ENCODE measurements around the gene CHST8.

Gene CHST8

GRCh38 chr19:33720155-33720493, 98.4 kb downstream of the CHST8 start:
- DNase-seq, result no peak

DNA sequence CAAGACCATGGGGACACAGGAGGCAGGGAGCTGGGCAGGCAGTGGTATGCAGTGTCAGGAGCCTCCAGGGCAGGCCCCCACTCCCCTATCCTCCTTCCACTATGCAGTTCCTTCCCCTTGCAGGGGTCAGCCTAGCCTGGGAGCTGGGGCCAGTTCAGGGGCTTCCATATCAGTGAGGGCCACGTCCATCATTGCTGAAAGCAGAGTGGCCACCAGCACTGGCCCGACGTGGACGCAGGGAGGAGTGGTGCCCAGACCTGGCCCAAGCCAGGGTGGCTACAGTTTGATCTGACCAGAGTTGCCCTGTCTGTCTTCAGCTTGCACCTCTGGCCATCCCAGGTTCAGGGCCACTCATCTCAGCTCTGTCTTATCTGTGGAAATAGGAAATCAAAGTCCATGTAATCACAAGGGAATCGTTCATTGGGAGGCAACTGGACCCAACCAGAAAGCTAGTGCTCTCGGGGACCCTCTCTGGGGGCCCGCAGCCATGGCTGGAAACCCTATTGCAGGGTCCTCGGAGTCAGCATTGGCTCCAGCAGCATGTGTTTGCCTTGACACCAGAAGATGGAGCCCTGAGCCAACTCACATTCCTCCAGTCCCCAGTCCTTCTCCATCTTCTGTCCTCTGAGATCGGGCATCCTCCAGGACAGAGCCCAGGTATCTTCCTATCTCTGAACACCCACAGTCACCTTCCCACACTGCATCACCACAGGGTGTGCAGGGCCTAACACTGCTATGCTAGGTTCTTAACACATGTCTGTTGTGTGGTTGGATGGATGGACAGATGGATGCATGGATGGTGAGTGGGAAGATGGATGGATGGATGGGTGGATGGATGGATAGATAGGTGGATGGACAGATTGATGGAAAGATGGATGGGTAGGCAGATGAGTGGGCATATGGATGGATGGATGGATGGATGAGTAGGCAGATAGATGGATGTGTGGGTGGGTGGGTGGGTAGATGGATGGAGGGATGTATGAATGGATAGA, 99.2 kb downstream of the CHST8 start:
- no peak for DNase-seq

DNA sequence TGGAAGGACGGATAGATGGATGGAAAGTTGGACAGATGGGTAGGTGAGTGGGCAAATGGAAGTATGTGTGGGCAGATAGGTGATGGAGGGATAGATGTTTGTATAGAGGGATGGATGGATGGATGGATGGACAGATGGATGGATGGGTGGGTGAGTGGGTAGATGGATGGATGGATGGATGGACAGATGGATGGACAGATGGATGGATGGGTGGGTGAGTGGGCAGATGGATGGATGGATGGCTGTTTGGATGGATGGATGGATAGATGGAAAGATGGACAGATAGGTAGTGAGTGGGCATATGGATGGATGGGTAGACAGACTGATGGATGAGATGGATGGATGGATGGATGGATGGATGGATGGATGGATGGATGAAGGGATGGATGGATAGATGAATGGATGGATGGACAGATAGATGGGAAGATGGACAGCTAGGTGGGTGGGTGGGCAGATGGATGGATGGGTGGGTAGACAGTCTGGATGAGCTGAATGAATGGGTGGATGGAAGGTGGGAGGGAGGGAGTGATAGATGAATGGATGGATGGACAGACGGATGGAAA, 100.1 kb downstream of the CHST8 start:
- no peak for DNase-seq

- no peak for DNase-seq
Observed at GRCh38 chr19:33722456-33723239, 100.9 kb downstream of the CHST8 start.

DNA sequence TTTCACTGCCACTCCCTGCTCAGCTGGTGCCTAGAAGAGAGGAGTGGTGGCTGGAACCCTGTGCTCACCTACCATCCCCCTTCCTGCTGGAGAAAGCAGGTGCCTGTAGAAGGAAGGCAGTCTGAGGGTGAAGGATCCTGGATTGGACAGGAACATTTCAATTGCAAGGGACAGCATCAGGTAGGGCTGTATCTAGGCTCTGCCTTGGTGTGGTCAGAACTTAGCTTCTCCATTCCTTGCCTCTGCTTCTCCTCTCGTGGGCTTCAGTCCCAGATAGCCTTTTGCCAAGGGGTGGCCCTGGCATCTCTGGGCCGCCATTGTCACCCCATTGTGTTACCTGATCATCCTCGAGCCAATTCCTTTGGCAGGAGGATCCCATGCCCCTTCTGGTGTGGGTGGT, 101.8 kb downstream of the CHST8 start:
- no peak for DNase-seq

DNA sequence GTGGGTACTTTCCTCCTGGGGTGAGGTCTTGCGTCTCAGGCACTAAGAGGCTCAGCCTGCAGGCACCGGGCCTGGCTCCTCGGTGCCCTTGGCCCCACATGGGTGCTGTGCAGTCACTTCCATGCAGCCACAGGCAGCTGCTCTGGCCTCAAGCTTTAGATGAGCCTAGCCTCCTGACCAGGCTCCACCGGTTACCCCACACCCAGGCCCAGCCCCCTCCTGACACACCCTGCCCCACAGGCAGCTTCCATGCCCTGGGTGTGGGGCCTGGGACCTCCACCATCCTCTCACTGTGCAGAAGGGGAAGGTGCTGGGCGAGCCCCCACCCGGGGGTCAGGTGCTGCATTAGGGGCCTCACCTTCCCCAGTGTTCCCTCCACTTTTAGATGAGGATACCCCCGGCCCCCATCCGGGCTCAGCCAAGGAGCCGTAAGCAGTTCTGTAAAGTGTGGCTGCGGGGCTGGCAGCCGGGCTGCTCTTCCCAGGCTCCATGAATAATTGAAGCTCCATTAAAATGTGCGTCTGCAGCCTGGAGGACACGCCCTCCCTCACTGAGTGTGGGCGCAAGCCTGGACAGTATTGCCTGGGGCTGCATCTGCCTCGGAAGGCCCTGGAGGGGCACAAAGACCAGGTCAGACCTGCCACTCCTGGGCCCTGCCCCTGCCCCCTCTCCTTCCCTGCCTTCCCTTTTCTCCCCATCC, 102.4 kb downstream of the CHST8 start:
- DNase-seq, result no peak

DNA sequence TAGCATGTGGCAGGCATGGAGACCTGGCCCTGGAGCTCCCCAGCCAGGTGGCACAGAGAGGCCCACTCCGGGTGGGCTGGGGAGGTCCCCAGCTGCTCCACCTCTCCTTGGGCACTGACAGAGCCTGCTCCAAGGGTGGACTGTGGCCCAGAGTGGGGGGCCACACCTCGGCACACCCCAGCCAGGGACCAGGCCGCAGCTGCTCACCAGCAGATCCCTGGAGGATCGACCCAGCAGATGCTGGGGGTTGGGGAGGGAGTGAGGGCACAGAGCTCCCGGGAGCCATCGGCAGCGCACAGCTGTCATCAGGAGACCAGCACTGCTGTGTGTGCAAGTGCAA, 102.9 kb downstream of the CHST8 start:
- DNase-seq, result no peak

DNA sequence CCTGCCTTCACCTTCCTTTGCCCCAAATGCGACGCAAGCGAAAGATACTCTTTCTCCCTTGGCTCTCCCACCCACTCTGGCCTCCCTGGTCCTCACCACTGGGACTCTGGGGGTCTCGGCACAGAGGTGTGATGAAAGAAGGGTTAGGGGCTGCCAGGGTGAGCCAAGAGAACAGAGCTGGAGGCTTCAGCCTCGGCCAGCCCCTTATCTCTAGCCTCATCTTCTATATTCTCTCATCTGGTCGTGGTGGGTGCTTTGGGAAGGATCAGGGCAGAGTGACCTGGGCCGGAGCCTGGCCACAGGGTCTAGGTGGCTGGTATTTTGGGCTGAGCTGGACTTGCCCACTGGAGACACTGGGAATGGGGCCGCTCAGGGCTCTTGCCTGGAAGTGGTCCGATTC, 103.8 kb downstream of the CHST8 start:
- no peak for DNase-seq

DNA sequence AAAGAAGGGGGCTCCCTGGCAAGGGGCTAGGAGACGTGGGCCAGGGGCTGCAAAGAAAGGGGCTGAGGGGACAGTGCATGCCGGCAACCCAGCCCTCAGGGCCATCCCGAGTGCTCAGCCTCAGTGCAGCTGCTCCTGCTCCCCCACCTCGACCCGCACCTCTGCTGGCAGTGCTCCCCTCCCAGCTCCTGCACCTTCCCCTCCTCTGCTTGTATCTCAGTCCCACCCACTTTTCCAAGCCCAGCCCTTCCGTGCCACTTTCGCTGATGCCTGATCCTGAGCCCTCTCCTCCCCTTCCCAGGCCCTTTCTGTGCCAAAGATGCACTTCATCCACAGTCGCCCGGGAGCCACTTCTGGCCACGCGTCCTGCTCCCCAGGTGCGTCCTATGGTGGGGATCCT, 105.0 kb downstream of the CHST8 start:
- DNase-seq, result no peak

DNA sequence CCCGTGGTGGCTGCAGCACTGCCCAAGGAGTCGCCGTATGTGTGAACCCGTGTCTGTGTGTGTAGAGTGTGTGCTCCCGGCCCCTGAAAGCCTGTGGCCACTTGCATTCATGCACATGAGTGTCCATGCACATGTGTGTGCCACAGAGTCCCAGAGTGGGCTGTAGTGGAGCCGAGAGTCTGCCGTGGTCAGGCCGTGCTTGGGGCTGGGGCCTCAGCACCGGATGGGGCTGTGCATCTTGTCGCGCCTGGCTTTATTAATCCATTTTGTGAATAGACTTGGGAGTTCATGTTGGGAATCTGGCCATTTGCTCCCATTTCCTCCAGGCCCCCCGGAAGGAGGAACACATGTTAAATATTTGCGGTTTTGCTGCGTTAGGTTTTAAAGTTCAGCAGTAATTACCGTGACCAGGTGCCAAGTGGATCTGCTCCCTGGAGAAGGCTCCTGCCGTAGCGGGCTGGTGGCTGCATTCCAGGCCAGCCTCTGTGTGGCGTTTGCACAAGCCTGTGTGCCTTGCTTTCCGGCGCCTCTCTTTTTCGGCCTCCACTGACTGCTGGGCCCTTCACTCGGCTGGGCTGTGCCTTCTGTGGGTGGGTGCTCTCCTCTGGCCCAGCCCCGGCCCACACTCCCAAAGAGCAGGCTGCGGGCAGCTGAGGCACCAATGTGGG, 105.7 kb downstream of the CHST8 start:
- no peak for DNase-seq

GRCh38 chr19:33728141-33728540, 106.4 kb downstream of the CHST8 start:
- DNase-seq, result no peak

DNA sequence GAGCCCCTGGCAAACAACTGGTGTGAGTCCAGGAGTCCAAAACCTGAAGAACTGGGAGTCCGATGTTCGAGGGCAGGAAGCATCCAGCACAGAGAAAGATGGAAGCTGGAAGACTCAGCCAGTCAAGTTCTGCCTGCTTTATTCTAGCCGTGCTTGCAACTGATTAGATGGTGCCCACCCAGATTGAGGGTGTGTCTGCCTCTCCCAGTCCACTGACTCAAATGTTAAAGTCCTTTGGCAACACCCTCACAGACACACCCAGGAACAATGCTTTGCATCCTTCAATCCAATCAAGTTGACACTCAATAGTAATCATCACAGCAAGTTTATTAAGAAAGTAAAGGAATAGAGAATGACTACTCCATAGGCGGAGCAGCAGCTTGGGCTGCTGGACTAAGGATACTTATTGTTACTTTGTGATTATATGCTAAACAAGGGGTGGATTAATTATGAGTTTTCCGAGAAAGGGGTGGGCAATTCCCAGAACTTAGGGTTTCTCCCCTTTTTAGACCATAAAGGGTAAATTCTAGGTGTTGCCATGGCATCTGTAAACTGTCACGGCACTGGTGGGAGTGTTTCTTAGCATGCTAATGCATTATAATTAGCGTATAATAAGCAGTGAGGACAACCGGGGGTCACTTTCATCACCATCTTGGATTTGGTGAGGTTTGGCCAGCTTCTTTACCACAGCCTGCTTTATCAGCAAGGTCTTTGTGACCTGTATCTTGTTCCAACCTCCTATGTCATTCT, 109.3 kb downstream of the CHST8 start:
- no peak for DNase-seq

- no peak for DNase-seq
Observed at GRCh38 chr19:33731881-33732280, 110.1 kb downstream of the CHST8 start.

- no peak for DNase-seq
Observed at GRCh38 chr19:33734913-33735312, 113.2 kb downstream of the CHST8 start.

DNA sequence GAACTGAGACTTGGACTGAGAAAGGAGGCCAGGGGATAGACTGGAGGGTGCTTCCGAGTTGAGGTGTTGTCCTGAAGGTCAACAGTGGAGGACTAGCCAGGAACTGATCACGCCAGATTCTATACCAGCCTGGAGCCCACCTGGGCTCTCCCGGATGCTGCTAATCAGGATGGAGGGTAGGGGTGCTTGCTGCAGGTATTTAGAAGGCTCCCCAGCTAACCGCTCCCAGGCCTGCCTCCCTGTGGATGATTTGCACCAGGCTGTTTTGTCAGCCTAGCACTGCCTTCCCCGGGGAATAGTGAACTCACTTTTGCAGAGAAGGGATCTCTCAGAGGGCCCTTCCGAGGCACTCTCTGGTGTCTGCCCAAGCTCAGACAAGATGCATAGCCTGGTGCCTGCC, 114.4 kb downstream of the CHST8 start:
- DNase-seq, result no peak

- DNase-seq, result no peak
Observed at GRCh38 chr19:33736787-33737186, 115.0 kb downstream of the CHST8 start.

DNA sequence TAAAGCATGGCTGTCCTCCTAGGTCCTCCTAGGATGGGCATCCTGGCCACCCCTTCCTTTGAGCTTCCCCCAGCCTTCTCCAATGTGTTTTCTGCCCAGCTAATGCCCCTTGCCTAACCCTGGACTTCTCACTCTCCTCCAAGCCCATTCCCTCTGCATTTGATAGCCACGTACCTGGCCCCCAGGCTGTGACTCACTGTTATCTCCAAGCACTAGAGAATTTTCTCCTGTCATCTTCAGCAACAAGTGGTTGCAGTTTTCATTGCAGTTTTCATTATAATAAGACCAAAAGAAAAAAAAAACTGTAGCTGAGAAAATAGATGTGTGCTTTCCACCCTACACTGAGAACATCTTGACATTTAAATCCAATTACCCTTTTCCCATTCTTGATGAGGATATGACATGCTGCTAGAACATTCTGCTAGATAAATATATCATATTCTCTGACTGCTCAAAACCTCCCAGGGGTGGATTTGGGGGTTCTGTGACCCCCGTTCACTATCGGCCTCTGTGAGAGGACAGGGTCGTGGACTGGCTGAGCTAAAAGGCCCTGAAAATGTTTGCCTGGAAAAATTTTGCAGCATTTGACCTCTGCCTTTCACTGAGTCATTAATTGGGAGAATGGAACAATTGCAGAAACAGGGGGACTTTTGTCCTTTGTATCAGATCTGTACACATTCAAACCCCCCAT, 116.1 kb downstream of the CHST8 start:
- DNase-seq, result no peak

GRCh38 chr19:33740811-33741396, 119.2 kb downstream of the CHST8 start:
- DNase-seq, result no peak

- DNase-seq, result no peak
Observed at GRCh38 chr19:33745297-33745696, 123.5 kb downstream of the CHST8 start.

GRCh38 chr19:33746159-33746558, 124.4 kb downstream of the CHST8 start:
- no peak for DNase-seq

DNA sequence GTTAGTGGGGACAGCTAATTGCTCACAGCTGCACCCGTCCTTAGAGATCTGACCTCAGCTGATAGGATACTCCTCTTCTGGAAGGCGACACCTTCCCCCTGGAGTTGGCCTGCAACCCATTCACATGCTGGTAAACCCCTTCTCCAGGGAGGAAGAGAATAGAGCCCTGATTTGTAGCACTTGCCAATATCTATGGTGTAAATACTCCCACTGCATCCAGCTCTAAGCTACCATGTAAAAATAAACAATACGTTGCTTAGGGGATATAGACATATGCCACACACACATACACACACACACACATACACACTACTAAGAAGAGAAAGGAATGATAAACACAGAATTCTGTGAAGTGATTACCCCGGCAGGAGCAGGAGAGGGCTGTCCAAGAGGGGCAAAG, 125.5 kb downstream of the CHST8 start:
- DNase-seq, result no peak
